ENCODE measurements around the gene UBE2L3.
"Not testable (repeated sequence)": the region's sequence is repeated elsewhere in the genome, so short reads cannot be mapped to it uniquely, and the experiment has no call there.

The UBE2L3 gene

DNA sequence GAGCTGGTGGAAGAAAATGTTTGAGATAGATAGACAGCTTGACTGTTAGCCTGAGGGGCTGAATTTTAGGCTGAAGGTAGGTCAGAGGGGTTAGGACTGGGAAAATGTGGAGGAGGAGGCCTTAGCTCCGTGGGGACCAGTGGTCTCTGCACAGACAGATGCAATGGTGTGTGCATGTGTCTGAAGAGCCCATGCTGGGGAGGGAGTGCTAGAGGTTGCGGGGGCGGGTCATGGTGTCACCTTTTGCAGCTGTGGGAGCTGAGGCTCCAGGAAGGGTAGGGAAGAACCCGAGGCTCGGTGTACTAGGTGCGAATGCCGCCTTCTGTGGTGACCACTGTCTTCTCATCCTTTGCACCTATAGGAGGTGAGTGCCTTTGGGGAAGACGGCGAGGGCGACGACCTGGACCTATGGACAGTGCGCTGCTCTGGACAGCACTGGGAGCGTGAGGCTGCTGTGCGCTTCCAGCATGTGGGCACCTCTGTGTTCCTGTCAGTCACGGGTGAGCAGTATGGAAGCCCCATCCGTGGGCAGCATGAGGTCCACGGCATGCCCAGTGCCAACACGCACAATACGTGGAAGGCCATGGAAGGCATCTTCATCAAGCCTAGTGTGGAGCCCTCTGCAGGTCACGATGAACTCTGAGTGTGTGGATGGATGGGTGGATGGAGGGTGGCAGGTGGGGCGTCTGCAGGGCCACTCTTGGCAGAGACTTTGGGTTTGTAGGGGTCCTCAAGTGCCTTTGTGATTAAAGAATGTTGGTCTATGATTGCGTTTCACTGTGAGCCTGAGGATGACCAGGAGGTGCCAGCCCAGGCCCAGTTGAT is 76.2 kb downstream of the UBE2L3 start:
- no peak for DNase-seq (ENCODE audit: low read depth in 2 of 2)

DNA sequence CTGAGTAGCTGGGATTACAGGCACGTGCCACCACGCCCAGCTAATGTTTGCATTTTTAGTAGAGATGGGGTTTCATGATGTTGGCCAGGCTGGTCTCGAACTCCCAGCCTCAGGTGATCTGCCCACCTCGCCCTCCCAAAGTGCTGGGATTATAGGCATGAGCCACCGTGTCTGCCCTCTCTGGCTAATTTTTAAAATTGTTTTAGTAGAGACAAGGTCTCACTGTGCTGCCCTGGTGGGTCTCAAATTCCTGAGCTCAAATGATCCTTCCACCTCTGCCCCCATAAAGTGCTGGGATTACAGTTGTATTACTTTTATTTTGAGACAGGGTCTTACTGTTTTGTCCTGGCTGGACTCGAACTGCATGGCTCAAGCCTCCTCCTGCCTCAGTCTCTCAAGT is 78.0 kb downstream of the UBE2L3 start:
- DNase-seq (ENCODE audit: low read depth in 2 of 2), result not testable (repeated sequence)

GRCh38 chr22:21646608-21647590 is 79.4 kb downstream of the UBE2L3 start:
- DNase-seq (ENCODE audit: low read depth in 2 of 2), result peak; percentile 54 to 71

DNA sequence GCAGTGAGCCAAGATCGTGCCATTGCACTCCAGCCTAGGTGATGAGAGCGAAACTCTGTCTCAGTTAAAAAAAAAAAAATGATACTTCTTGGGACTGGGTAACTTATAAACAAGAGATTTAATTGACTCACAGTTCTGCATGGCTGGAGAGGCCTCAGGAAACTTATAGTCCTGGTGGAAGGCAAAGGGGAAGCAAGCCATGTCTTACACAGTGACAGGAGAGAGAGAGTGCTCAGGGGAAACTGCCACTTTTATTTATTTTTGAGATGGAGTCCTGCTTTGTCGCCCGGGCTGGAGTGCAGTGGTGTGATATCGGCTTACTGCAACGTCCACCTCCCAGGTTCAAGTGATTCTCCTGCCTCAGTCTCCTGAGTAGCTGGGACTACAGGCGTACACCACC is 82.8 kb downstream of the UBE2L3 start:
- DNase-seq (ENCODE audit: low read depth in 2 of 2), result no peak

- no peak for DNase-seq (ENCODE audit: low read depth in 2 of 2)
Measured at GRCh38 chr22:21650823-21651520, 83.5 kb downstream of the UBE2L3 start.

GRCh38 chr22:21651521-21652009 is 84.1 kb downstream of the UBE2L3 start:
- no peak for DNase-seq (ENCODE audit: low read depth in 2 of 2)

GRCh38 chr22:21652010-21652546 is 84.6 kb downstream of the UBE2L3 start:
- peak; percentile 65 to 73 for DNase-seq (ENCODE audit: low read depth in 2 of 2)

- DNase-seq (ENCODE audit: low read depth in 2 of 2), result no peak
Measured at GRCh38 chr22:21652547-21653545, 85.3 kb downstream of the UBE2L3 start.

DNA sequence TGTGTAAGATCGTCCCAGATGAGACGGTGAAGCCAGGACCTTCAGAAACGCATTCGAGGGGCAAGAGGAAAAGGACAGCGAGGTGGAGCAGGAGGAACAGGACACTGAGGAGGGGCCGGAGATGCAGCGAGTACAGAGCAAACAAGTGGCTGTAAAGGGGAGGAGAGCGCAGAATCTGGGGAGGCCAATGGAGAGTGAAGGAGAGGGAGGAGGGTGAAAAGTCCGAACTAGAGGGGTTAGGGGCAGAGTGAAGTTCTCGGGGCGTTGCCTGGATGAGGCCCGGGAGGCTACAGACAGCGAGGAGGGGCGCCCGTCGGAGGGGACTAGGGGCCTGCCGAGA is 89.5 kb downstream of the UBE2L3 start:
- DNase-seq (ENCODE audit: low read depth in 2 of 2), result no peak

DNA sequence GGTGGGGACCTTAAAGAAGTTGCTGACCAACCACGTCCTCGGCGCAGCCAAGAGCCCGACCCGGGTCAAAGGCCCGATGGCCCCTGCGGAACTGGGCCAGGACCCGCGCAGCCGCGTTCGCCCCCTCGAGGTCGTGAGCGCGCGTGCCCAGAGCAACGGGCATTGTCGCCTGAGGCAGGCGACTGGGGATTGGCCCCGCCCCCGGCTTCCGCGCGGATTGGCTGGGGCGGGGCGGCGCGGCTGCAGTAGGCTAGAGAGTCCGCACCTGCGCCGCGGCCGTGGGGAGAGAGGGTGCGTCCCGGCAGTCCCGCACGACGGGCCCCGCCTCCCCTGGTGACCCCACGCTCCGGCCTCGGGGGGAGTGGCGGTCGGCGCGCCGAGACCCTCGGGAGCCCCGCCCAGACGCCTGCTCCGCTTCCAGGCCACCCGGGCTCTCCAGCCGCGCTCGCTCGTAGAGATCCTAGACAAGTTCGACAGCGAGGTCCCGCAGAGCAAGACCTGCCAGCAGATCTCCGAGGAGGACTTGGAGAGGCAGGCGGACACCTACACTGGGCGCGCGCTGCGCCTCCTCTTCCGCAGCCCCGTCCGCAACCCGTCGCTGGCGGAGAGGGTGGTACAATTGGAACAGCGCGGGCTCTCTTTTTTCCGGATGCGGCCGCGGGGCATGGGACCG is 90.0 kb downstream of the UBE2L3 start:
- DNase-seq (ENCODE audit: low read depth in 2 of 2), result peak; percentile 29 to 72

- DNase-seq (ENCODE audit: low read depth in 2 of 2), result no peak
Measured at GRCh38 chr22:21659864-21660525, 92.5 kb downstream of the UBE2L3 start.

- no peak for DNase-seq (ENCODE audit: low read depth in 2 of 2)
Measured at GRCh38 chr22:21660904-21661303, 93.4 kb downstream of the UBE2L3 start.

DNA sequence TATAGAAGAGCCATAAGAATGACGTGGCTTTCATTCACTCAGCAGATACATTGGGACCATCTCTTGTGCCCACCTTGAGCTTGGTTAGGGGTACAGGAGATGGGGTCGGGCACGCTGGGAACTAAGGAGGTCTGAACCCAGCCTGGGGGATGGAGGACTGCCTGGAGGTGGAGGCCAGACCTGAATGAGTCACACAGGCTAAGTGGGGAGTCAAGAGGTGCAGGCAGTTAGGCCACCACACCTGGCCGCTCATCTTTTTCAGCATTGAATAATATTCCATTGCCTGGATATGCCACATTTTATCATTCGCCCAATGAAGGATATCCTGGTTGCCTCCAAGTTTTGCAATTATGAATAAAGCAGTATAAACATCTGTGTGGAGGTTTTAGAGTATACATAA is 94.5 kb downstream of the UBE2L3 start:
- no peak for DNase-seq (ENCODE audit: low read depth in 2 of 2)

DNA sequence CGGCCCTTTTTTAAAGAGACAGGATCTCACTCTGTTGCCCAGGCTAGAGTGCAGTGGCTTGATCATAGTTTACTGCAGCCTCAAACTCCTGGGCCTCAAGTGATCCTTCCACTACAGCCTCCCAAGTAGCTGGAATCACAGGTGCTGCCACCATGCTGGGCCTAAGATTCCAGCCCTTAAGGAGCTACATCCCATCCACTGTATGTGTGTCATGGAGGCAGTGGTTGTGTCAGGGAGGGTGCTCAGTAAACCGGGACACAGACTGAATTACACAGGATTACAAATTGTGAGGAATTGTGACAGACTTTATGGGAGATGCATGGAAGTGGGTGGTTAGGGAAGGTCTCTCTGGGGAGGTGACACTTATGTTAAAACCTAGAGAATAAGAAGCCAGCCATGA is 96.2 kb downstream of the UBE2L3 start:
- DNase-seq (ENCODE audit: low read depth in 2 of 2), result no peak

GRCh38 chr22:21665047-21665851 is 97.7 kb downstream of the UBE2L3 start:
- no peak for DNase-seq (ENCODE audit: low read depth in 2 of 2)

DNA sequence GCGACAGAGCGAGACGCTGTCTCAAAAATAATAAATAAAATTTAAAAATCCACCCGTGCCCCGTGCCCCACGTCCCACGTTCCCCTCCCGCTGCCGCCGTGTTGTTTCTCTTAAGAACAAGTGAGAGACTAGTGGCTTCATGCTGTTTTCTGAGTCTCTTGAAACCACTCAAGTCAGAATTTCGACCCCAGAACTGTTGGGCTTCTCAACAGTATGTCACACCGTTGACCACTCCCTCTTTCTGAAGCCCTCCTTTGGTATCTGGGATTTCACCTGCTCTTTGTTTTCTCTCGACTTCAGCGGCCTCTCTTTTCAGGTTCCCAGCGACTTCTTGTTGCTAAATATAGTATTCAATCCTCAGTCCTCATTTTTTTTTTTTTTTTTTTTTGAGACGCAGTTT is 99.3 kb downstream of the UBE2L3 start:
- DNase-seq (ENCODE audit: low read depth in 2 of 2), result no peak

GRCh38 chr22:21669026-21669425 is 101.5 kb downstream of the UBE2L3 start:
- DNase-seq (ENCODE audit: low read depth in 2 of 2), result no peak

- DNase-seq (ENCODE audit: low read depth in 2 of 2), result no peak
Measured at GRCh38 chr22:21672107-21672629, 104.7 kb downstream of the UBE2L3 start.

Data from stimulated activated CD8-positive, alpha-beta memory T cell treated with anti-CD3 and anti-CD28 coated beads, Interleukin-7, amount 100 ng/mL, for 4 hours (primary cell).